K562 (cell line): Measurements from ENCODE around the gene SEZ6.

Source experiments
- CEBPG ChIP-seq, 3 experiments: fragments of 200-800 bp in 1 of 3; sonication (Bioruptor generic) in 1 of 3; sonication (generic) in 1 of 3; formaldehyde crosslinking in 1 of 3; IDR thresholded peaks in 2 of 3; conservative IDR thresholded peaks in 1 of 3; 2 replicates each; pipeline versions ENCODE4 v1.6.1 to v1.8.0; 2016 to 2022; ENCODE audit warnings: missing compliant biosample characterization in 2 of 3, missing genetic modification characterization in 2 of 3, mild to moderate bottlenecking in 1 of 3, missing genetic modification reagents in 1 of 3
- CHD1 ChIP-seq: fragments of 200-600 bp; sonication (generic); IDR thresholded peaks from one replicate; pipeline ENCODE4 v1.6.1; 2012; ENCODE audit warnings: mild to moderate bottlenecking, moderate library complexity, low read length, inconsistent platforms
- CHD2 ChIP-seq: IDR thresholded peaks from 2 replicates; pipeline ENCODE4 v1.6.1; 2011; ENCODE audit warnings: low read depth, low read length
- CTCF ChIP-seq, 3 experiments: IDR thresholded peaks in 2 of 3; conservative IDR thresholded peaks in 1 of 3; 2 replicates each; pipeline ENCODE4 v1.5.1; 2011 to 2012; ENCODE audit warnings: low read length in 3 of 3, mild to moderate bottlenecking in 3 of 3, control low read depth in 2 of 3, improper control_type of control experiment in 1 of 3, inconsistent platforms in 1 of 3, low read depth in 1 of 3, mixed read lengths in 1 of 3, moderate library complexity in 1 of 3; ENCODE audit not compliant: insufficient read depth in 2 of 3
- NFYB ChIP-seq: IDR thresholded peaks from 2 replicates; pipeline ENCODE4 v1.6.1; 2011; ENCODE audit warnings: mild to moderate bottlenecking, moderate library complexity; ENCODE audit not compliant: insufficient read length; ENCODE audit errors: extremely low read depth
- POLR2A ChIP-seq: fragments of 450-650 bp; conservative IDR thresholded peaks from 2 replicates; pipeline ENCODE4 v1.6.1; 2016

DNA sequence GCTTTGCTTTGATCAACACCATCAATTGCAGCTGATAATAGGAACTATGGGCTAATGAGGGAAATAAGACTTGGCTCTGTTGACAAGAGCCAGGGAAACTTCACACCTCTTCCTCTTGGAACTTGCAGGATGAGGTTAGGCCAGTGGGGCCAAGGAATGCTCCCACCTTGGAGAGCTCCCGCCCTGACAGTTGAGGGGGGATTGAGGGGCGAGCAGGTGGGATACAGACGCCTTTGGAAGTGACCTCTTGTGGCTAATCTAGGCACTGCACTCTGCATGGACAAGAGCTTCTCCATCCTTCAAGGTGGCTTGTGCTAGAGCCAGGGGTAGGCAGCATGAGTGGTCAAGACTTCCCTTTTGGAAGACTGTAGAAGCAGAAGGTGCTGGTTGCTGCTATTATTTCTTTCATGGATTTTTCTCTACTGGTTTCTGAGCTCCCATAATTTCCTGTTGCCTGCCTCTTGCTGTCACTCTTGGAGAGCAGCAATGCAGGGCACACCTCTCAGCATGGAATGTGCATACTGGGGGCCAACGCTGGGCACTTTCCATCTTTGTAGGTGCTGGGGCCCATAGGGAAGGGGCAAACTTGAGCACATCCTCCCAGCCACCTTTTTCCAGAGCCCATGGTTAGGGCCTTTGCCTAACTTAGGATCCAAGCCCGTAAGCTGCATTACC lies 52.3 kb downstream of the SEZ6 start:
- TF ChIP-seq NFYB (no peak), CHD1 (no peak), POLR2A (no peak), CEBPG (CRISPR knock-in tag; IDR thresholded peaks at IDR 0.05) (no peak), CEBPG (tag; conservative IDR thresholded peaks at IDR 0.05 in 1 of 2, IDR thresholded peaks at IDR 0.05 in 1 of 2) (no peak), CTCF (IDR thresholded peaks at IDR 0.05 in 2 of 3, conservative IDR thresholded peaks at IDR 0.05 in 1 of 3; ENCODE audit: insufficient read depth in 2 of 3, low read depth in 1 of 3, low read length in 3 of 3) (peak; percentile 68 to 95 (median 71)), CHD2 (no peak)
